ENCODE measurements around the gene CLIP1.

GRCh38 chr12:122454739-122455138 is 32.3 kb upstream of the CLIP1 start:
- no peak for TF ChIP-seq CTCF (IDR thresholded peaks at IDR 0.05; ENCODE audit: borderline replicate concordance, extremely low read depth, low read length, poor library complexity, severe bottlenecking)
- no peak for TF ChIP-seq EZH2 (IDR thresholded peaks at IDR 0.05; ENCODE audit: borderline replicate concordance, low read depth, low read length, severe bottlenecking)
